Keratinocyte (primary cell): ENCODE measurements around the gene TRPC4. TPM values are rescaled to one million over a fixed set of nuclear protein-coding genes. Genes with fewer than 3 reads are reported as not detected.

Experiments
- DNase-seq: peaks from one replicate; pipeline ENCODE4 v3.0.0-alpha.2; 2011; ENCODE audit warnings: low read depth, missing footprints, low spot score
- FAIRE-seq: peaks from 2 replicates; lab custom pipeline; 2011; peaks lifted over from hg19 to GRCh38; lab: Jason Lieb, UNC
- H2AFZ ChIP-seq: 2 replicates; pipeline ENCODE4 v1.6.0; 2012; ENCODE audit warnings: low read length, control low read depth, inconsistent platforms; ENCODE audit not compliant: control insufficient read depth
- H3K27ac ChIP-seq: 2 replicates; pipeline ENCODE4 v1.5.1; 2011; ENCODE audit warnings: low read length; ENCODE audit not compliant: control insufficient read depth, insufficient read depth
- H3K27me3 ChIP-seq: 3 replicates; pipeline ENCODE4 v1.6.0; 2011; ENCODE audit warnings: low read length; ENCODE audit not compliant: control insufficient read depth, insufficient read depth; ENCODE audit errors: extremely low read depth
- H3K36me3 ChIP-seq, 2 experiments: 2 replicates in 1 of 2; 3 replicates in 1 of 2; pipeline ENCODE4 v1.5.1; 2011; ENCODE audit warnings: low read length in 2 of 2, mild to moderate bottlenecking in 1 of 2; ENCODE audit not compliant: control insufficient read depth in 2 of 2, insufficient read depth in 2 of 2; ENCODE audit errors: extremely low read depth in 1 of 2
- H3K4me1 ChIP-seq: 3 replicates; pipeline ENCODE4 v1.5.1; 2011; ENCODE audit warnings: low read length; ENCODE audit not compliant: control insufficient read depth, insufficient read depth; ENCODE audit errors: extremely low read depth
- H3K4me2 ChIP-seq: 3 replicates; pipeline ENCODE4 v1.6.0; 2011; ENCODE audit warnings: low read depth, low read length; ENCODE audit not compliant: control insufficient read depth, insufficient read depth; ENCODE audit errors: extremely low read depth
- H3K4me3 ChIP-seq, 3 experiments: fragments of 200-600 bp in 1 of 3; sonication (generic) in 1 of 3; 2 replicates in 2 of 3; 3 replicates in 1 of 3; pipeline ENCODE4 v1.5.1; 2011 to 2016; ENCODE audit warnings: low read length in 3 of 3, mild to moderate bottlenecking in 3 of 3, control low read depth in 2 of 3, inconsistent platforms in 1 of 3, low read depth in 1 of 3, mixed read lengths in 1 of 3, mixed run types in 1 of 3, moderate library complexity in 1 of 3; ENCODE audit not compliant: control insufficient read depth in 2 of 3, insufficient read depth in 2 of 3; ENCODE audit errors: extremely low read depth in 1 of 3
- H3K79me2 ChIP-seq: 2 replicates; pipeline ENCODE4 v1.6.0; 2012; ENCODE audit warnings: low read length; ENCODE audit not compliant: control insufficient read depth, insufficient read depth
- H3K9ac ChIP-seq: 3 replicates; pipeline ENCODE4 v1.6.0; 2011; ENCODE audit warnings: low read length; ENCODE audit not compliant: control insufficient read depth, insufficient read depth; ENCODE audit errors: extremely low read depth
- H3K9me1 ChIP-seq: 3 replicates; pipeline ENCODE4 v1.6.0; 2011; ENCODE audit warnings: low read length; ENCODE audit not compliant: control insufficient read depth, insufficient read depth; ENCODE audit errors: extremely low read depth
- H3K9me3 ChIP-seq: 2 replicates; pipeline ENCODE4 v1.5.1; 2012; ENCODE audit warnings: low read depth, low read length; ENCODE audit not compliant: control insufficient read depth
- H4K20me1 ChIP-seq: 3 replicates; pipeline ENCODE4 v1.6.0; 2011; ENCODE audit warnings: low read length; ENCODE audit not compliant: control insufficient read depth, insufficient read depth; ENCODE audit errors: extremely low read depth
- CTCF ChIP-seq, 3 experiments: IDR thresholded peaks in 1 of 3; conservative IDR thresholded peaks in 1 of 3; optimal IDR thresholded peaks in 1 of 3; 2 replicates in 2 of 3; 3 replicates in 1 of 3; pipeline versions ENCODE3 to v1.5.1; 2011; ENCODE audit warnings: low read length in 3 of 3, mild to moderate bottlenecking in 3 of 3, moderate library complexity in 2 of 3, control low read depth in 1 of 3, inconsistent platforms in 1 of 3; ENCODE audit not compliant: insufficient read depth in 2 of 3; ENCODE audit errors: extremely low read depth in 1 of 3
- EZH2 ChIP-seq: IDR thresholded peaks from one replicate; pipeline ENCODE4 v1.6.1; 2012; ENCODE audit warnings: inconsistent platforms, mild to moderate bottlenecking, low read length, moderate library complexity
- dilution Hi-C: fragments of 300-500 bp; cut with MboI; formaldehyde crosslinking; loops from one replicate; pipeline ENCODE4 v1.7.0; 2020; ENCODE audit warnings: low sequenced_read_pairs; ENCODE audit not compliant: extremely low pct_ligation_motif_present
- polyA plus RNA-seq, 5 experiments: library from polyadenylated mRNA; depleted of rRNA in 3 of 5; stranded (reverse) in 3 of 5; stranded (forward) in 1 of 5; unstranded in 1 of 5; fragments of >200 nt; gene quantifications; 1 replicate in 1 of 5; 2 replicates in 3 of 5; 3 replicates in 1 of 5; pipeline versions ENCODE4 v1.2.1 to v1.2.3, GENCODE V29; 2011 to 2012; ENCODE audit warnings: missing spikeins in 2 of 5, low read depth in 1 of 5, low replicate concordance in 1 of 5

The TRPC4 gene
- polyA plus RNA-seq, 1 donor (not counting 4 experiments of a cell fraction or from before 2014, with no cell fraction given), result not detected

- Histone ChIP-seq H3K4me2 (no peak overlapping the region), H4K20me1 (no peaks in the 10 kb centered on the region), H3K36me3 (no peaks in the 10 kb centered on the region), H3K27me3 (peaks cover 4% of the 10 kb centered on the region), H3K4me1 (no peaks in the 10 kb centered on the region), H3K9me1 (no peaks in the 10 kb centered on the region), H3K4me3 (no peak overlapping the region), H3K9me3 (no peaks in the 10 kb centered on the region), H3K27ac (no peak overlapping the region), H3K79me2 (no peaks in the 10 kb centered on the region), H3K9ac (no peak overlapping the region), H2AFZ (no peak overlapping the region)
- DNase-seq, result no peak
- dilution Hi-C loops, result no loop called here
- FAIRE-seq, result no peak
- TF ChIP-seq CTCF (optimal IDR thresholded peaks at IDR 0.05 in 1 of 3, IDR thresholded peaks at IDR 0.05 in 1 of 3, conservative IDR thresholded peaks at IDR 0.05 in 1 of 3; ENCODE audit: extremely low read depth in 1 of 3, insufficient read depth in 2 of 3, low read length in 3 of 3) (no peak), EZH2 (no peak)
Measured at GRCh38 chr13:37893321-37893720, 23.7 kb upstream of the TRPC4 start.

DNA sequence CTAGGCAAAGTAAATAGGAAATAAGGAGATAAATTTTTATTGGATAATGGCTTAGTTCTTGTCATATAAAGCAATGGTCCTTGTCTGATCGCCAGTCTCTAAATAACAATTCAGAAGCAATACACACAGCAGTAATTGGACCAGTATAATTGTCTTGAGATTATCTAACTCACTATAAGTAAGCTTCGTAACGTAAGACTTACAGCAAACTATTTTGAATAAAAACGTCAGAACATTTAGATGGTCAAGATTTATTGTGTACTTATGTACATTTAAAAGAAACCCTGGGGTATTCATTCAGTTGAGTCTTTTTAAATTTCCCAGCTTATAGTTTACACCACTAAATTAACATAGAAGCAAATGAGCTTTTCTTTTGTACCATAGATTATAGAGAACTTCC lies 20.2 kb upstream of the TRPC4 start:
- Histone ChIP-seq H3K4me3 (no peak overlapping the region), H3K9me3 (no peaks in the 10 kb centered on the region), H3K4me2 (no peak overlapping the region), H4K20me1 (no peaks in the 10 kb centered on the region), H3K79me2 (no peaks in the 10 kb centered on the region), H2AFZ (no peak overlapping the region), H3K9ac (no peak overlapping the region), H3K36me3 (no peaks in the 10 kb centered on the region), H3K4me1 (no peaks in the 10 kb centered on the region), H3K9me1 (no peaks in the 10 kb centered on the region), H3K27ac (no peak overlapping the region), H3K27me3 (peaks cover 6% of the 10 kb centered on the region)
- dilution Hi-C loops, result no loop called here
- TF ChIP-seq CTCF (optimal IDR thresholded peaks at IDR 0.05 in 1 of 3, IDR thresholded peaks at IDR 0.05 in 1 of 3, conservative IDR thresholded peaks at IDR 0.05 in 1 of 3; ENCODE audit: extremely low read depth in 1 of 3, insufficient read depth in 2 of 3, low read length in 3 of 3), result no peak
- TF ChIP-seq EZH2, result no peak
- DNase-seq (no peak), FAIRE-seq (no peak)
